Kidney glomerular epithelial cell (primary cell): ENCODE data around the gene MRPL33.

Source experiments
- DNase-seq: peaks from one replicate; lab custom pipeline; 2025; lab: John Stamatoyannopoulos, UW

The MRPL33 gene

DNA sequence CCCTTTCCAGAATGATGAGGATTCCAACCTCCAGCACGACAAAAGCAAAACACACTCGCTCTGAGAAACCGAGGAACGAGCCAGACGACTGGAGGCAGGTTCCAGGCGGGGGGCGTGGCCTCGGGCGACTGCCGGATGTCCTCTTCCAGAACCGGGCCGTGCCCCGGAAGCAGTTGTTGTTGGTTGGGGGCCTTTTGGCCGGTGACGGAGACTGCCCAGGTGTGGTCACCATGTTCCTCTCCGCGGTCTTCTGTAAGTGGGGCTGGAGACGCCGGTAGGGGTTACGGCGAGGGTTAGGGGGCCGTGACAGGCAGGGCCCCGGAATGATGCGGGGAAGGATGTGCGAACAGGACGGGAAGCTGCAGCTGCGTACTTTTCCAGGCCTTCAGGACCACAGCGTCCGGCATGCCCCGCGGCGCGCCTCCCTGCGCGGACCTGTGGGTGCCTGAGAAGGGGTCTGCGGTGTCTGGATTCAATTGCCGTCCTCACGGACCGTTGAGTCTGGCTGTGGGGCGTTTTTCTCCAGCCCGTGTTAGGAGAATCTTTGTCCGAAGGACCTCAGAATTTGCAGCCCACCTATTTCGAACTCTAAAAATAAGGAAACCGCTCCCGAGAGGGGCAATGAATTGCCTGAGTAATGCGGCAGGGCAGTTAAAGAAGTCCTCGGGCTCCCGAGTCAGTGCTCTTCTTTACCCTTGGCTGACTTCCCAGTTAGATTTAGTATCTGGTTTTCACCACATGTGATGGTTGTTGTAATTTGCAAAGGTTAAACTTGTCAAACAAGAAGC, at the start of gene MRPL33:
TSS of gene MRPL33 (plus strand) at position 172 of the 788 bp plus-strand sequence. CDS start at position 231, 59 bp downstream.
- peak; percentile 89 for DNase-seq

DNA sequence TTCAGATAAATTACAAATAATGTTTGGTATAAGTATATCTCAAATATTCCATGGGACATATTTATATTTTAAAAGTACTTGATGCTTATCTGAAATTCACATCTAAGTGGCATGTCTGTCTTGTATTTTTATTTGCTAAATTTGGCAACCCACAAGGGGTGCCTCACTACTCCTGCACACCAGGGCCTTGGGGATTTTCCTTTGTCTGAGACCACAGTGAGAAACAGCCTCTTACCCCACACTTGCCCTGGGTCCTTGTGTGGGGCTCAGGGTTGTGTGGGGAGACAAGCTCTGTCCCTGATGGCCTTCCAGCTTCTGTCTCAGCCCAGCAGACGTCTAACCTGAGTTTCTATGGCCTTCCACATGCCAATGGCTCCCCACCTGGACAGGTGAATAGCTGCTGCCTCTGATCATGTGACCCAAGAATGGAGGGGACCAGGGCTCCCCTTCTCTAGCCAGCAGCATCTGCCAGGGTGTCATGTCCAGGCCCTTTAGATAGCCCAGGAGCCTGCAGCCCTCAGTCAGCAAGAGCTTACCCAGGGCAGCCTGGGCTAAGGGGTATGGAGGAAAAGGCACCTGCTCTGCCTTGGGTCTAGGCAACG, 49.5 kb upstream of the MRPL33 start:
- no peak for DNase-seq

DNA sequence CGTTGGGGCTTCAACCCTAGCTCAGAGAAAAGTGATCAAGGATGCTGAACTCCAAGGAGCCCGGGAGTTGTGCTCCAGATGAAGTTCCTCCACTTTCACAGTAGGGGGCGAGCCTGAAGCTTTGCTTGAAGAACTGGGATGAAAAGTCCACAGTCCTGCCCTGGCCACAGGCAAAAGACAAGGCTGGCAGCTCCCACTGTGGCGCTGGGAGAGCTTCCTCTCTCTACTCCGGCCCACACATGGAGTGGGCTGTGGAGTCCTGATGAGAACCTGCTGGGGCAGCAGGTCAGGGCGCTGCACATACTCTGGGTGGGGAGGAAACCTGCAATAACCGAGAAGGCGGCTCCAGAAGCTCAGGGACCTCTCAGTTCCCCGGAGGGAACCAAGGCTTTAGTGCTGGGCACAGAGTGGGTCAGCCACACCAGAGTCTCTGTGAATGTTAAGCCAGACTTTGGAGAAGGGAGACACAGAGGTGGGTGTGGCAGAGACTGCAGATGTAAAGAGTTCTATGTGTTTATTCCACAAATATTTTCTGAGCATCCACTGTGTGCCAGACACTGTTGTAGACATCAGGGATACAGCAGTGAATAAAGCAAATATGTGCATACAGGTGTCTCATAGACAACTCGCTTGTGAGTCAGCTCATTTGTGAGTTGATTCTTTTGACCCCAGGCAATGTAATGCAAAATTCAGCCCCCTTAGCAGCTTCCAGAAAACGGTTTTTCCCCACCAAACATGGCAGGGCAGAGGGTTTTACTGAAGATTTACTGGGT, 48.0 kb upstream of the MRPL33 start:
- peak; percentile 81 for DNase-seq

DNA sequence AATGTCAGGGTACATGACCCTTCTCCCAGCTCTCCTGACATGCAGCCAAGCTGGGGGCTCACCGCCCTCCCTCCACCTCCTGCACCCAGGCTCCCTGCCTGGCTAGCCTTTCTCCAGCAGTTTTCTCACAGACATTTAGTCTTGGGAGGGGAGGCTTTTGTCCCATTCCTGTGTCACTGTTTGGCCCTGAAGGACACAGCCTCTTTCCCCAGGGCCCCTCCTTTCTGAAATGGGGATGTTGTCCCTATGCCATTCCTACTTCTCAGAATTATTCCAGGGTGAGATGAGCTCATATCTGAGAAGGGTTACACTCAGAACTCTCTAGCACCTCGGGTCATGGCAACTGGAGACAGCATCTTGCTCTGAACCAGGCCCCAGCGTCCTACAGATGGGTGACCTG, 47.3 kb upstream of the MRPL33 start:
- DNase-seq: no peak

DNA sequence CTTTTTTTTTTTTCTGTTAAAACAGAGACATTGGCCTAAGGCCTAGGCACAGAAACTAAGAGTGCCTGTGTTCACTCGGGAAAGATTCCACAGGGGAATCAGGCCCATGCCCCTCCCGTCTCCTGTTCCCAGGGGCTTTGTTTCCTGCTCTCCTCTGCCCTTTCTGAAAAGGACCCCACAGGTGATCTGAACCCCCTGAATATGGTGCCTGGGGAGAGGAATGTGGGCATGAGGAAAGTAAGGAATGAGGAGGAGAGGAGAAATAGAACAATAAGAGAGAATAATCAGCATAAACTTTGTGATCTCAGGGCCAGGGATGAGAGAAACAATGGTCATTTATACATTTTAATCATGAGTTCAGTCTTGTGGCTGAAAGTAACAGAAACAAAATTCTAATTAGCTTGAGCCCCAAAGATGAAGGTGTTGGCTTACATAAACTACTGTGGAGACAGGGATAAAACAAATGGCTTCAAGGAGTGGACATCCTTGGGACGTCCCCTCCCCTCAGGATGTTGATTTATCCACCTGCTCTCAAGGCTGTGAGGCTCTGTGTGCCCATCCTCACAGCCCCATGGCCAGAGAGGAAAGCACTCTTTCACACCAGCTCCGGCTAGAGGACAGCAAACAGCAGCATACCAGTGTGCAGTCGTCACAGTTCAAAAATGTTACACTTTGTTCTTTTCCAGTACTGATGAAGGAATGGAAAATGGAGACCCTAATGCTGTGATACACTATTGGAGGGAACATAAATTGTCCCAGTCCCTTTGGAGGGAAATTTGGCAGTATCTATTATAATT, 46.4 kb upstream of the MRPL33 start:
- peak; percentile 52 for DNase-seq

DNA sequence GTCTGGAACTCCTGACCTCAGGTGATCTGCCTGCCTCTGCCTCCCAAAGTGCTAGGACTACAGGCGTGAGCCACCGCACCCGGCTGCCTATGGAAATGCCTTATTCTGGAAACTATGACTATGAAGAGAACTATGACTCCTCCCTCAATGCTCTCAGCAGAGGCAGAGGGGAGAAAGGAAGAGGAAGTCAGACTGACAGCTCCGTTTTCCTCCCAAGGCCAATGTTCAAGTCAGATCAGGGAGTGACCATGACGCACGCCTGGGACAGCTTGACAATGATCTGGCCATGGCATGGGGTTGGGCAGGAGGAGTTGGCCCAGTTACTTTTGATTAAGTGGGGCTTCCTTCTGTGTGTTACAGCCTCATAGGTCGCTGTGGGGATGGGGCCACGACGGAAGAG, 44.3 kb upstream of the MRPL33 start:
- no peak for DNase-seq

DNA sequence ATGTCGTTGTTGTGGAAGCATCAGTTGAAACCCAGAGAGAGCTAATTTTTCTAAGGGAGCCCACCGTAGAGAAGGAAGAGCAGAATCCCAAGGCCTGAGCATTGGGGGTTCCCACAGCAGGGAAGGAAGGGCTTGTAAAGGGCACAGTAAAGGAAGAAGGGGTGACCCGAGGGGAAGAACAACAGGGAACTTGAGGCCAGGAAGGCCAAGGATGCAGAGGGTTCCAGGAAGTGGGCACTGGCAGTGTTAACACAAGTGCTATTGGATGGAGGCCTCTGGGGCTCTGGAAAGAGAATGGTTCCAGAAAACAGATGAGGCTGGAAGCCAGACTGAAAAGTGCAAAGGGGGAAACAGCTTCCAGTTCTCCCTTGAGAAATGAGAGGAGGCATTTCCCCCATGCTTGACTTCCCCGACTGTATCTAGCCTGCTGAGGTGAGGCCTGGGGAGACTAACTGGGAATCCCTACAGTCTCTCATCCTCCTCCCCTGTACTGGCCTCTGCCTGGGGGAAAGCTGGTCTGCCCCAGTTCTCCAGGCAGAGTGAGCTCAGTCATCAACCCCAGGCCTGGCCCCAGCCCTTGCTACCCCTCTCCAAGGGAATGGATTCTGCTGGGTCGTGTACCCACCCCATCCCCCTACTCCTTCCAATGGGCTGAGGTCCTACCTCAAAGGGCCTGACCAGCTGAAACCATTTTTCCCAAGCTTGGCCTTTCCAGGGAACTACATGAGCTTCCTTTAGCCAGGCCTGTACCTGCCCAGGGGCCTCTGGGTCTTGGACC, 43.2 kb upstream of the MRPL33 start:
- DNase-seq: no peak

DNA sequence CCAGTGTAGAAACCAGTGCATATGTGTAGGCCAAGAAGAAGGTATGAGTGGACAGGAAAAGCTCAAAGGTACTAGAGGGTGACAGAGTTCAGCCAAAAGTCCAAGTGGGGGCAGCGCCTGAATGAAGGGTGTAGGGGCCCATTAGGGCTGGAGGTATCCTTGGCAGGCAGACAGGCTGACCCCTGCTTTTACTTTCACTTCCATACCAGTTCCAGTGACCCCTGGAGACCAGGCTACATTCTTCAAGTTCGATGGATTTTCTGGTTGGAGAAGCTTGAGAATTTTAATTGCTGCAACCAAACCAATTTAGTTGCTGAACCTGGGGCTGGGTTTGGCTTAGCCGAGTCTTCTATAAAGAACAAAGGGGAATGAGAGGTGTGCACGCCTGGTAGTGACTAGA, 42.3 kb upstream of the MRPL33 start:
- DNase-seq: peak; percentile 83

DNA sequence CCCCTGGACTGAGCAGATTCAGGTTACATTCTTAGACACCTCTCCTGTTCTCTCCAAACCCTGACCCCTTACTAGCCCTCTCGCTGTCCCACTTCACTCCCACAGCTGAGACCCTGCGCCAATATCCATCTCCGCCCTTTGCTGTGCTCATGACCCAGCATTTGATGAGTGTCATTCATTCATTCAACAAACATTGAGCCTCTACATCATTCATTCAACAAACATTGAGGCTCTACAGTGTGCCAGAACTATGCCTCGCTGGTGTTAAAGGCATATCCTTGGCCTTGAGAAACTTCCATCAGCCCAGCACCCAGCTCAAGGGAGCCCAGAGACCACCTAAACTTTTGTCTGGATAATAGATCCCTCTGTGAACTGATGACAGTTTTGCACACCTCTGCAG, 41.9 kb upstream of the MRPL33 start:
- DNase-seq: no peak

DNA sequence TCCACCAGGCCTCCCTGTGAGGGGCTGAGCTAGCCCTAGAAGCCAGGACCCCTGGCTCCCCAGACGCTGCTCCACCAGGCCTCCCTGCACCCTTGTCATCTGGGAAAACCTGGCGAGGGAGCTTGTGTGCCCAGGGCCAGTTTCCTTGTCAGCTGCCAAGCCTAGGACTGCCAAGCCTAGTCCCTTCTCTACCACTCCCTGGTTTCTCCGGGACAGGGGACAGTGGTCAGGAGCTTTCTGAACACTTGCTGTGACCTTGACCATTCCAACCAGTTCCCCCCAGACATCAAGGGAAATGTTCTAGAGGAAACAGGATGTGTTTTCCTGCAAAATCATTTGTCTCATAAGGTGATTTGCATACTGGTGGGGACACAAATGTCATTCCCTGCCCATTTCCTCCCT, 41.3 kb upstream of the MRPL33 start:
- no peak for DNase-seq

DNA sequence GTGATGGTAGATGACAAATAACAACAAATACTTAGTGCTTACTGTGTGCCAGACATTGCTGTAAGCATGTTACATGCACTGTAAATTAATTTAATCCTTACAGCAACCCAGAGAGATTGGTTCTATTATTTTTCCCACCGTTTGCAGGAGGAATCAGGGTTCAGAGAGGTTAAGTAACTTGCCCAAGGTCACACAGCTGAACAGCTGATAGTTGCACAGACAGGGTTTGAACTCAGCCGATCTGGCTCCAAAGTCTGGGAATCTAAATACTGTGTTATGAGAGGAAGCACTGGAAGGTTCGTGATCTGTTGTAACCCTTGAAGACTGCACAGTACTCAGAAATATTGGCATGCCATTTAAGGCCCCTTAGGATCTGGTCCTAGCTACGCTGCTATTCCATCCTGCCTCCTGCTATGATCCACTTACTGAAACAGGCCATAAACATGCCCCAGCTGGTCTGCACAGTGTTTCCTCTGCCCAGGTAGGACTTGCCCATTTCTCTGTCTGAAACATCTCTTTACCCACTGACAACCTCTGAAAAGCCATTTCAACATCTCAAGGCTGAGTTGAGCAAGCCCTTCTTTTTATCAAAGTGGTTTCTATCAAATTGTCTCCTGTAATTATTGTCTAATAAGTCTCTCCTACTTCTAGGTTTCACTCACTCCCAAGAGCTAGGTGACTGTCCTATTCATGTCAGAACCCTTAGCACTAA, 40.4 kb upstream of the MRPL33 start:
- no peak for DNase-seq

DNA sequence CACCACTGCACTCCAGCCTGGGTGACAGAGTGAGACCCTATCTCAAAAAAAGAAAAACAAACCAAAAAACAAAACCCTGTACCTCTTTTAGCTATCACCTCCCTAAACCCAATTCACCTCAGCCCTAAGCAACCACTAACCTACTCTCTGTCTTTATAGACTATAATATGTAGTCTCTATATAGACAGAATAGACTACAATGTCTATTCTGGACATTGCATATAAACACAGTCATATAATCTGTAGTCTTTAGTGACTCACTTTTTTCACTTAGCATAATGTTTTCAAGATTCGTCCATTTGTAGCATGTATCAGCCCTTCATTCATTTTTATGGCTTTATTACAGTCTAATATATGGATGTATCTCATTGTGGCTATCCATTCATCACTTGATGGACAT, 37.2 kb upstream of the MRPL33 start:
- DNase-seq: no peak

DNA sequence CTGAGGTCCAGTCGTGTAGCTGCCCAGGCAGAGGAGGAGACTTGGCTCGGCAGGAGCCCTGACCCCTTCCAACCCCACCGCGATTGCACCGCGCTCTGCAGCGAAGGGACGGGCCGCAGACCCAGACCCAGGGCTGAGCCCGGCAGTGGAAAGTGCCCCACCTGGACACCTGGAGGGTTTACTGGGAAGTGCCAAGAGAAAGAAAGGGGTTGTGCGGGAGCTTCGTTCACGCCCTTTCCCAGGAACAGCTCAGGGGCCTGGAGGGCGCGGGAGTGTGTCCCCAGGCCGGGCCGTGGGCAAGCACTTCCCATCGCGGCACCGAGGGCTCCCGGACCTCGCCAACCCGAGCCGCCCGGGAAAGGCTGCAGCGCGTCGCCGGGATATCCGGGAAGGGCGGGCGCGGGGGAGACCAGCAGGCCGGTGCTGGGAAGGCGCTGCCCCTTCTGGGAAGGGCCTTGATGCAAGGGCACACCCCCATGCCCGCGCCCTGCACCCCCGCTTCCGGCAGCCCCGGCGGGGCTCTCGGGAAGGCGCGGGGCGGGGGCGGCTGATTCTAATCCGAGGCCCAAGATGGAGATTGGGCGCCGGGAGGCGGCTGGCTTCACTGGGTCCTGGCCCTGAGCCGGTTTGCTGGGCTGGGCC, 36.1 kb upstream of the MRPL33 start:
- DNase-seq: peak; percentile 59

DNA sequence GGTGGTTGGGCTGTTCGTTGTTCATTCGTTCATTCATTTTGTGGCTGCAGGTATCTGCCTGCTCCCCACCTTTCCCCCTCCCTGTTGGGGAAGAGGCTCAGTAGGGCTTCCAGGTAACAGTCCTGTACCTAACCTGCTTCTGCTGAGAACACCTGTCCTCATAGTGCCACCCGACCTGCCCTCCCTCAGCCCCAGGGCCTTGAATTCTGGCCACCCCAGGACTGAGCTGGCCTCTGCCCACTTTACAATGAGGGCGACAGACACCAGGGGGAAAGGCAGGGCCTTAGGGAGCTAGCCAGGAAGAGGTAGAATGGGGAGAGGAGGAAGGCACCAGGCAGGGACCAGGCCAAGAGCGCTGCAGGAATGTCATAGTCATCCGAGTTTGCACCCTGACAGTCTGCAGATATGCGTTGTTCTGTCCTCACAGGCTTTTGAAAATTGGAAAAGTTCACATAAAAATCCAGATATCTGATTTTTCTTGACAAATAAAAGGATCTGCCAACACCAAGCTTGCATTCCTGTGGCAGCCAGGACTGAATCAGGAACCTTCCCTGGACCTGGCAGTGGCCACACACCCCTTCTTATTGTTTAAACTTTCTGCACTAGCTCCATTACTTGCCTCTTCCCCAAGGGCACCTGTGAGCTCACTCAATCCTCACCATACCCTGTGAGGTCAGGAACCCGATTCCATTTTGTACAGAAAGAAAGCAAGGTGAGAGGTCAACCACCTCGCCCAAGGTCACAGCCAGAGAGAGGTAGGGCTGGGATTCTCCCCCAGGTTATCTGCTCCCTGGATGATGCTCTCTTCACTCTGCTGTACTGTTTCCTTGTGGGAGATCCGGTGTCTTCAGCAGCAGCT, 35.3 kb upstream of the MRPL33 start:
- no peak for DNase-seq

DNA sequence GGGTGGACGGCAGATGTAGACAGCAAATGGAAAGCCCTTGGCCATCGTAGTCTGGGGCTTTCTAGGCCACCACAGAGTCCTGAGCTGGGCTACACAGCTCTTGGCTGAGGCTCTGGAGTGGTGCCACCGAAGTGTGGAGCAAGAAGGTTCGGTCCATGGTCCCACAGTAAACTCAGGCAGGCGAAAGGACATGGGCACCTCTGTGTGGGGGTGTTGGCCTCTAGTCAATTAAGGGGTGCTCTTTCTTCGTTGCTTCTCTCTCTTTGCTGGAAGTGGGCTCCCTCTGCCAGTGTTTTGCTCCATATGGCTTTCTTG, 34.7 kb upstream of the MRPL33 start:
- DNase-seq: no peak

DNA sequence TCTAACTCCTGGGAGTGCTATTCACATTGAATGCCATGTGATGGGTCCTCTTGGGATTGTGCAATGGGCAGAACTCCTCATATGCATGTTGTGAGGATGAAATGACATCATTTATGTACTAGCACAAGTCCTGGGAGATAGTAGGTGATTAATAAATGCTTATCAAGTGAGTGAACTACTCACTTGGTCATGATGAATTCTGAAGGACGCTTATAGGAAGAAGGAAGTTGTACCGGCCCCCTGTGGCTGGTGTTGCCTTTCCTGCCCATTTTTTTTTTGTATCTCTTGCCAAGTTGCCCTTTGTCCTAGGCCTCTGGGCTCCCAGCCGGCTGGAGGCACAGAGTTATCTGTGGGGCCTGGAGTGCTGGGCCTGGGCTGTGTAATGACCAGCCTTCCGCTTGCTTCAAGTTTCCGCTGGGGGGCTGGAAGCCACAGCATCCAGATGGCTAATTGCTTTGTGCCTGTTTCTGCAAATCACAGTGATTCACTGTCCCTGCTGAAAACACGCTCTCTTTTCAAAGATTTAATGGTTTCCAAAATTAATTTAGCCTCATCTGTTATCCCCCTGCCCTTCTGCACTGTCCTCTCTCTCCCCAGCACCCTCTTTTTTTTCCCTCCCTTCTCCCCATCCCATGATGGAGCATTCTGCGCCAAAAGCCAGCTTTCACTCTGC, 33.7 kb upstream of the MRPL33 start:
- peak; percentile 38 for DNase-seq

DNA sequence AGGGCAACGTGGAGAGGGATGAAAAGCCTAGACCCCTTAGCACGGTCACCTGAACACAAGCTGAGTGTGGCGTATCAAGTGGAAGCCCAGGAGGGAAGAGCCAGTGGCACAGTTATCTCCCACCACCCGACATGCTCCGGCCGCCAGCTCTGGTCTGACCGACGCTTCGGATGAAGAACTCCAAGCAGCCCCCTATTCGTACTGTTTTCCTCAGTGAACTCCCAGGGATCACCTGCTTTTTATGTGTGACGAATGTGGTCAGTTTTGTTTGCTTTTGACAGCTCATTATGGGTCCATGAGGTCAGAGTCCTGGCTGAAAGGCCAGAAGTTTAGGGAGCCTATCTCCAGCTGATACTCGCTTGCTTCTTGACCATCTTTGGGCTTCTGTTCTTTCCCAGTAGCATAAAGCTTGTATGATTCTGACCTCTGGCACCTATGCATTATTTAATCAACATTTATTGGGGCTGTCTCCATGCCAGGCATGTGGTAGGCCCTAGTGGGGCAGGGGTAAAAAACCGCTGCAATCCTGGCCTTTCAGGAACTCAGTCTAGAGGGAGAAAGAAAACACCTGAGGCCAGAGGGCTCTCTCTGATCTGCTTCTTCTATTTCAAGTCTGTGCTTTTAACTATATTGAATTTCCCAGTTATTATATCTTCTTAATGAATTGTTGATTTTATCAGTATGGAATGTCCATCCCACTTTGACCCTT, 33.0 kb upstream of the MRPL33 start:
- DNase-seq: no peak

DNA sequence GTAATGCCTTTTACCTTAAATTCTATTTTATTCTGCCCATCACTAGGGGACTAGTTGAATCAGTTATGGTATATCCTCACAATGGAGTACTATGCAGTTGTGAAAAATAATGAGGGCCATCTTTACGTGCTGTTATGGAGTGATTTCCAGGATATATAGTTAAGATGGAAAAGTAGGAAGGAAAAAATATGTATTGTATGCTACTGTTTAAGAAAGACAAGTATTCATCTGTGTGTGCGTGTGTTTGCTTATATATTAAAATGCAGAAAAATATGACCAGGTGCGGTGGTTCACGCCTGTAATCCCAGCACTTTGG, 32.5 kb upstream of the MRPL33 start:
- no peak for DNase-seq
